AG09309 (cell line): ENCODE measurements around the gene UBE3B.

Source experiments
- DNase-seq: peaks from one replicate; pipeline ENCODE4 v3.0.0-alpha.2; 2010; ENCODE audit warnings: low read depth
- H3K4me3 ChIP-seq: 2 replicates; pipeline ENCODE4 v1.5.1; 2011; ENCODE audit warnings: mild to moderate bottlenecking, low read depth, low read length, moderate library complexity; ENCODE audit not compliant: control insufficient read depth
- TF ChIP-seq, protein P1 (sequence below): IDR thresholded peaks from 2 replicates; pipeline ENCODE4 v1.5.1; 2011; ENCODE audit warnings: mild to moderate bottlenecking, low read depth, low read length, inconsistent platforms; ENCODE audit not compliant: insufficient read depth, control insufficient read depth; ENCODE audit errors: missing control alignments

Gene UBE3B

DNA sequence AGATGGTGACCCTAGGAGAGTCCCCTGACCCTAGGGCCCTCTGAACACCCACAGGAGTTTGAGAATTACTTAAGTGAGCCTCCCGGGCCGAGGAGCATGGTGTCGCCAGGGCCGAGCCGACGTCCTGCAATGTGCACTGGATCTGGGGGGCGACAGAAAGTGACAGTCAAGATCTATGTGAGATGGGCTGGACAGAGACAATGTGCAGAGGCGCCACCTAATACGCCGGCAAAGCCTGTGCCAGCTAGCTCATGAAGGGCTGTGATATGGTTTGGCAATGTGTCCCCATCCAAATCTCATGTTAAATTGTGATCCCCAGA is 84.2 kb downstream of the UBE3B start:
- H3K4me3 ChIP-seq, result no peak overlapping the region
- DNase-seq, result no peak
- TF ChIP-seq, protein P1, sequence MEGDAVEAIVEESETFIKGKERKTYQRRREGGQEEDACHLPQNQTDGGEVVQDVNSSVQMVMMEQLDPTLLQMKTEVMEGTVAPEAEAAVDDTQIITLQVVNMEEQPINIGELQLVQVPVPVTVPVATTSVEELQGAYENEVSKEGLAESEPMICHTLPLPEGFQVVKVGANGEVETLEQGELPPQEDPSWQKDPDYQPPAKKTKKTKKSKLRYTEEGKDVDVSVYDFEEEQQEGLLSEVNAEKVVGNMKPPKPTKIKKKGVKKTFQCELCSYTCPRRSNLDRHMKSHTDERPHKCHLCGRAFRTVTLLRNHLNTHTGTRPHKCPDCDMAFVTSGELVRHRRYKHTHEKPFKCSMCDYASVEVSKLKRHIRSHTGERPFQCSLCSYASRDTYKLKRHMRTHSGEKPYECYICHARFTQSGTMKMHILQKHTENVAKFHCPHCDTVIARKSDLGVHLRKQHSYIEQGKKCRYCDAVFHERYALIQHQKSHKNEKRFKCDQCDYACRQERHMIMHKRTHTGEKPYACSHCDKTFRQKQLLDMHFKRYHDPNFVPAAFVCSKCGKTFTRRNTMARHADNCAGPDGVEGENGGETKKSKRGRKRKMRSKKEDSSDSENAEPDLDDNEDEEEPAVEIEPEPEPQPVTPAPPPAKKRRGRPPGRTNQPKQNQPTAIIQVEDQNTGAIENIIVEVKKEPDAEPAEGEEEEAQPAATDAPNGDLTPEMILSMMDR, result no peak

DNA sequence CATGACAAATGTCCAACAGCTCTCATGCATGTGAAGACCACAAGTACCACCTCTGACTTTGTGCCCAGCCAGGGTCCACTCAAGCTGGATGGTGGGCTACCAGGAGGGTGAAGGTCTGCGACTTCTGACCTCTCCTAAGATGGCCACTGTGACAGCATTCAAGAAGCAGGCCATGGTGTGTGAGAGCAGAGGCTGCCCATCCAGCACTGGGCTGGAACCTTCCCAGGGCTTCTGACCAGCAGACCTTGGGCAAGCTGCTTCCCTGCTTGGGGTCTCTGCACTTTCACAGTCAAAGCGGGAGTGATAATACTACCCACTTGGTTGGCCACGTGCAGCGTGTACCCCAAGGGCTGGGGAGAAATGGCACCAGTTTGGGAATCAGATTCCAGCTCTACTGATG is 85.4 kb downstream of the UBE3B start:
- TF ChIP-seq, protein P1, result no peak
- H3K4me3 ChIP-seq, result no peak overlapping the region
- DNase-seq, result no peak

DNA sequence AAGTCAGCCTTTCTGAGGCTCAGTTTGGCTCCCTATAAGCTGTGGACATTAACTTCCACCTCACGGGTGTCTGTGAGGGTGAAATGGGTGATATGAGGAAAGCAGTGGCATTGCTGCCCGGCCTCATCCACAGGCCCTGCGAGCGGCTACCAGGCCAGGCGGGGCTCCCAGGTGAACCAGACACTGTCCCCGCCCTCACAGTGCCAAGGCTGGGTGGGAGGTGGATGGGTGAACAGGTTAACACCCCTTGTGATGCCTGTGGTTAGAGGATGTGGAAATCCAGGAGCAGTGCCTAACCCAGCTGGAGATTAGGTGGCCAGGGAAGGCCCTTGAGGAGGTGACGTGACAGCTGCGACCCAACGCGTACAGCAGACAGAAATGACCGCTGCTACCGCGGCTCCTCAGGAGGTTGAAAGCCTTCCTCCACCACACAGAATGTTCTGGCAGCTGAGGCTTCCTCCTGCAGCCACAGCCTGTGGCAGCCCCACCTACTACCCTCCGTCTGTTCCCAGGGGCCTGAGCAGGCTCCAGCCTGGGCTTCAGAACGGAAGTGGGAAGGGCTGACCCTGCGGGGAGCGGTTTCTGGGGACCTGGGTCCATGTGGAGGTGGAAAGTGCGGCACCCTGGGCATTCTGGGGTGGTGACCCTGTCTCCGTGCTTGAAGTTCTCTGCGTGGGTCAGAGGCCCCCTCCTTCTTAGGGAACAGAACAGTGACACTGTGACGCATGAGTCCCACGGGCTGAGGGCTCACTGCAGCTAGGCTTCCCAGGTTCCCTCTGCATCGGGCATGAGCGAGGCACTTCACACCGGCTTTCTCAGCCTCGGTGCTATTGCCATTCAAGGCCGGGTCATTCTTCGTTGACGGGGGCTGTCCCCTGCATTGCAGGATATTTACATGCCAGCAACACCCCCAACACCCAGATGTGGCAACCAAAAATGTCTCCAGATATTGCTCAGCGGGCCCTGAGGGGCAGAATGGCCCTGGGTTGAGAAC is 86.2 kb downstream of the UBE3B start:
- no peak overlapping the region for H3K4me3 ChIP-seq
- TF ChIP-seq, protein P1, result no peak
- no peak for DNase-seq

DNA sequence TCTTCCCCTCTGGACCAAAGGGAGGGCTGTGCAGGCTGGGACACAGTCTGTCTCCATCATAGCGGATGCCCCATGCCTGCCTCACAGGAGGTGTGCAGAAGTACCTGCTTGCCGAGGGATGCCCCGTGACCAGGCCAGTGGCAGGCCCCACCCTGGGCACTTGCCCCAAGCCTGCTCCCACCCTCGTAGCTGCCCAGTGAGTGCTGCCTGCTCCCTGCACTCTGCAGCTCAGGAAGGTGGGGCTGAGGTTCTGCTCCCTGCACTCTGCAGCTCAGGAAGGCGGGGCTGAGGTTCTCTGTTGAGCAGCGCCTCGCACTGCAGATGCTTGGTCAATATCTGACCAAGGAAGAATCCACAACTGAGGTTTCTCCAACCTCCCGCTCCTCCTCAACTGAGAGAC is 89.0 kb downstream of the UBE3B start:
- H3K4me3 ChIP-seq, result no peak overlapping the region
- no peak for DNase-seq
- TF ChIP-seq, protein P1, result no peak

DNA sequence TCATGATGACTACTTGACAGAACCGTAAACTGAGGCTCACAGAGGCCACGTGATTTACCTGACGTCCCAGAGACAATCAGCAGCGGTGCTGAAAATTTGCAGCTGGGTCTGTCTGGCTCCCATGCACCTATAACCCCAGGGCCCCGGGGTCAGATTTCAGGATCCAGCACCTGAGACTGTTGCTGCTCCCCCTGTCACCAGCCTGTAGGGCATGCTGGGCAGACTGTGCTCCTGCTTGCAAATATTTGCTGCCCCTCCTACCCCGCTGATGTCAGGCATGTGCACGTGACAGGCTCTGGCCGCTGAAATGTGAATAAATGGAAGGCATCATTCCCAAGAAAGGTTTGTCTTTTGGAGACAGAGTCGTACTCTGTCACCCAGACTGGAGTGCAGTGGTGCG is 89.9 kb downstream of the UBE3B start:
- no peak for DNase-seq
- H3K4me3 ChIP-seq, result no peak overlapping the region
- TF ChIP-seq, protein P1, result no peak

DNA sequence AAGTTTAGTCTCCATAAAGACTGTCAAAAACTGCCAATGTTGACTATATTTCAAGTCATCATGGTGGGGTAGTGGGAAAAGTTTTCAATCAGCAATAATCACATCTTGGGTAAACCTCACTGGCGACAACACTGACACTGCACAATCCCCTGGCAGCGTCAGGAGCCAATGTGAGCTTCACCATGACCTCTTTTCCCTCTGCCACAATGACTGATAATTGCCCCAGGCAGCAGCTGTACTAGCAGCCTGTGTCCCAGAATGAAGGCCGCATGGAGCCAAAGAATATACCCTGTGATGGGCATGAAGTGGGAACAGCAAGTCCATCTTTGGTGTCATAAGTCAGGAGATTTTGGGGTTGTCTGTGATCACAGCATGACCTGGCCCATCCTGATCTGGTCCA is 90.5 kb downstream of the UBE3B start:
- DNase-seq, result no peak
- H3K4me3 ChIP-seq, result no peak overlapping the region
- TF ChIP-seq, protein P1, result no peak
